Measurements from ENCODE around the gene NCR3LG1.

NCR3LG1 gene

DNA sequence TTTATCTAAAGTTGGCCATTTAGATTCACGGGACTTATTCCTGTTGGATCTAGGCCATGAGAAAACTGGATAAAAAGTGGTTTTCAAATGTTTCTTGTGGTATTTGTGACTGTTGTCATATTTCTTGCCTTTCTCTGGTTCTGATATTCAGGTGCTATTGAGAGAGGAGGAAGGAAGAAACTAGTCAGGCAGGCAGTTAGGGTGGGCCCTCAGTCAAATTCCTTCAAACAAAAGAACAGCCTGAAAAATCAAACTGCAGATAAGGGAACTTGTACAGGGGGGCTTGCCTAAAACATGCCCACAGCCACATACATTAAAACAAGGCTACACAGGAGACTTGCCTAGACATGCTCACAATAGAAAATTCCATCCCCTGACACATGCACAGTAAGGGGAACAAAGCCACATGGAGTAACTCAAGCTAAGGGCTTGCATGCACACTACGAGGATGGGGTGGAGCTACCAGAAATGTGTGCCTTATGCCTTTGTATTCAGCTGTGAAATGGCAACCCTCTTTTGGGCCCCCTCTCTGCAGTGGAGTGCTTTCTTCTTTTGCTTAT lies 18.2 kb downstream of the NCR3LG1 start:
- no peak for DNase-seq (ENCODE audit: low read depth in 2 of 2)

DNA sequence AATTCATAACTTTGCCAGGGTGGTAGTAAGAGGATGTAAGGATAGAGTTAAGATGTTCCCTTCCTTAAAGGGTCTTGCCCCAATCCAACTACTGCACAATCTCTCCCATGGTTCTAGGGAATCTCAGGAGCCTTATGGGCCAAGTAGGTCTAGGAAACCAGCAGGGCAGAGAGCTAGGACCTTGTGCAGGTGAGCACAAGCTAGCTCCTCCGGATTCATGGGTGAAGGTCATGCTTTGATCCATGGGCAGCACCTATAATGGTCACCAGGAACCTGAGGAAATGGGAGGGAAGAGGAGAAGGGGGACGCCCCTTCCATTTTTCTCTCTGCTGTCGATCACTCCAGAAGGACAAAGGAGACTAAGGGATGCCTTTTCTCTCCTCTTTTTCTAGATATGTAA lies 20.0 kb downstream of the NCR3LG1 start:
- no peak for DNase-seq (ENCODE audit: low read depth in 2 of 2)

DNA sequence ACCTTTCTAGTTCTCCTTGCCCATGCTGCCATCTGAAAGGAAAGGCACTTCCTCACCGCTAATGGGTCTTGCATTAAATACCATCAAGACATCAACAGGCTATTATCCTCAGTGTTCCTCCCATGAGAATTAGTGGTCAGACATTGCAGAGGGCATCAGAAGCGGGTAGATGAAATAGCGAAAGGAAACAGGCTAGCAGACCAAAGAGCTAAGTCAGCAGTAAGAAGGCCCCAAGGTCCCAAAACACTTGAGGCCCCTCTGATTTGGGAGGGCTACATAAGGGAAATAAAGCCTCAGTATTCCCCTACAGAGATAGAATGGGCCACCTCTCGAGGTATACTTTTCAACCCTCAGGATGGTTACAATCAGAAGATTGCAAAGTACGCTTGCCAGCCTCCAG lies 23.9 kb downstream of the NCR3LG1 start:
- no peak for DNase-seq (ENCODE audit: low read depth in 2 of 2)

DNA sequence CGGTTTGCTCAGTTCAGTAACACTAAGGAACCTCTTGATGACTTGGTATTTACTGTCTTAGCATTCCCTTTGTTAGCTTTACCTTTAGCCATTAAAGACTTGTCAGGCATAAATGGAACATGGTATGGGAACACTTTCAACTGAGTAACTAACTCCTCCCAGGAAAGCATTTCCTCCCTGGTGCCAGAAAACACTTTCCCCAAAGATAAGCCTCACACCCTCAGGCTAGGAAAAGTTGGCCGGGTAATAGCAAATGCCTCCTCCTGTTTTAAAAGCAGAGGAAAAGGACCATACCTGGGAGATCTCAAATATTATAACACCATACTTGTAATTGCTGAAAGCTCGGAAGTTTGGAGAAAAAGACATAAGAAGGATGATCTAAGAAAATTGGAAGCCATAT lies 24.9 kb downstream of the NCR3LG1 start:
- no peak for DNase-seq (ENCODE audit: low read depth in 2 of 2)

DNA sequence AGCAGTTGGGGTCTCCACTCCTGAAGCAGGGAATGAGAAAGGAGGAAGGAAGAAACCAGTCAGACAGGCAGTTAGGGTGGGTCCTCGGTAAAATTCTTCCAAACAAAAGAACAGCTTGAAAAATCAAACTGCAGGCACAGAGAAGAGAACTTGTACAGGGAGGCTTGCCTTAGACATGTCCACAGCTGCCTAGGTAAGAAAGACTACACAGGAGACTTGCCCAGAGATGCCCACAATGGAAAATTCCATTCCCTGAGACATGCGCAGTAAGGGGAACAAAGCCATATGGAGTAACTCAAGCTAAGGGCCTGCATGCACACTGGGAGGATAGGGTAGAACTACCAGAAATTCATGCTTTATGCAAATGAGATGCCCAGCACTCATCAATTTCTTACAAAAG lies 27.1 kb downstream of the NCR3LG1 start:
- no peak for DNase-seq (ENCODE audit: low read depth in 2 of 2)

DNA sequence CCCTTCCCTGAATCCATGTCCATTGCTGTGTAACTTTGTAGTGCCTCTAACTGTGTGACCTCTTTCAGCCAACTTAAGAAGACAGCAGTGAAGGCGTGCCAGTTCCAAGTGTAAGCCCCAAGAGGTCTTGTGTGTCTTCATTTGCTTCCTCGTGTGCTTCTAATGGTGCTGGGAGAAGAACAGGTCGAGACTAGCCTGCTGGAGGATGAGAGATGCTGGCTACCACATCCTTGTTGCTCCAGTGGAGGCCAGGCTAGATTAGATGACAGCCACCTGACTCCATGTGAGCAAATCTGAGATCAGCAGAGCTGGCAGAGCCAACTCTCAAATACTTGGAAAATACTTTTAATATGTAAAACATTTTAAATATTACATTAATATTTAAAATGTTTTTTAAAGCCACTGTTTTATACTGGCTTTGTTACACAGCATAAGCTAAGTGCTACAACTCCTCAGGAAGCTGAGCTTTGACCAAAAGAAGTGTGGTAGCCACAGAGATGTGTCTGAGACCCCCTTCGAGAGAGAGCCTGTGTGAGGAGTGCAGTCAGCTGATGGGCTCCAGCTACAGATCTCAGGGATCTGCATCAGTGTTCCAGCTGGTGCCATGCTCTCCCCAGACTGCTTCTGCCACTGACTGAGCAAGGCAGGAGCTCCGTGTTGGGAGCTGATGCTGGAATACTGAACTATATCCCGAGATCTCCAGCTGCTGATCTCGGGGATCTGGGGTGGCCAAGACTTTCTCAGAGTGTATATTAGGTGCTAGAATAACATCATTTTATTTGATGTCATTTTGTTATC lies 28.0 kb downstream of the NCR3LG1 start:
- no peak for DNase-seq (ENCODE audit: low read depth in 2 of 2)

DNA sequence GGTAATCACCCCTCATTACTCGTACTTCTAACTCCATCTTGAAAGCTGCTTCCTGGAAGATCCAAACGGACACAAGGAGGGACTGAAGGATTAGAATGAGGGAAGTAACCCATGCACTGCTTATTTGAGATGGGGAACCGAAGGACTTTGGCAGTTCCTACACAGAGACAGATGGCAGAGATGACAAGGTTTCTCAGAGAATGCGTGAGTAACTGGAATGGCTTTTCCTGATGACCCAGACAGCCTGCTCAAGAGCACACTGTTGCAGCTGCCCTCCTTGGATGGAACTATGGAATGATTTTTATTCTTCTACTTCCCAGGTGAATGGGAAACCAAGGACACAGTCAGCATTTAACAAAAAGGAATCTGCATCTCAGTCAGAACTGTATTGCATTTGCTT lies 29.6 kb downstream of the NCR3LG1 start:
- DNase-seq (ENCODE audit: low read depth in 2 of 2) = no peak

DNA sequence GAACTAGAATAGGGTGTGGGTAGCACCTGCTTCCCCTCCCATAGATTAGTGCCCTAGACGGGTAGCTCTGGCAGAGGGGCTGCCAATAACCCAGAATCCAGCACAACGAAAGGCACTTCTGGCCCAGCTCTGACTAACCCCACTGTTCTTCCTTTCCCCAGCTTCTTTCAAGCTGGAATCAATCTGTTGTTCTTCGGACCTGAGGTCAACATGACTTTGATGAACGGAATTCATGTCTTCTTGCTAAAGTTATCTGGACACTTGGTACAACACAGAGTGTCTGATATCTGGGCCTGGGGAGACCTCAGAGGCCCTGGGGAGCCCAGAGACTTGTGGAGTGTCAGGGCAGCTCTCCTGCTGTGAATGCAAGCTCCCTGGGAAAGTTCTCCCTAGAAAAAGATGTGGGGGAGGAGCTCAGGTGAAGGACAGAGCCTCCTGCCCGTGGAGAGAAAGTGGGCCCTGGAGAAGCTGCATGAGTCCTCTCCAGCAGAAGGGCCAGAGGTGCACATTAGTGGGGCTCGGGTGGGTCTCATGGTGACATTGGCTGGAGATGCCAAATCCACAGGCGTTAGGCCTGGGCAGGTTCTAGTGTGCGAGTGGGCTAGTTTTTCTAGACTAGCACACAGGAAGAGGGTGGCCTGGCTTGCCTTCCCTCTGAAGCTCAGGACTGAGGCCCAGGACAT lies 30.6 kb downstream of the NCR3LG1 start:
- no peak for DNase-seq (ENCODE audit: low read depth in 2 of 2)

DNA sequence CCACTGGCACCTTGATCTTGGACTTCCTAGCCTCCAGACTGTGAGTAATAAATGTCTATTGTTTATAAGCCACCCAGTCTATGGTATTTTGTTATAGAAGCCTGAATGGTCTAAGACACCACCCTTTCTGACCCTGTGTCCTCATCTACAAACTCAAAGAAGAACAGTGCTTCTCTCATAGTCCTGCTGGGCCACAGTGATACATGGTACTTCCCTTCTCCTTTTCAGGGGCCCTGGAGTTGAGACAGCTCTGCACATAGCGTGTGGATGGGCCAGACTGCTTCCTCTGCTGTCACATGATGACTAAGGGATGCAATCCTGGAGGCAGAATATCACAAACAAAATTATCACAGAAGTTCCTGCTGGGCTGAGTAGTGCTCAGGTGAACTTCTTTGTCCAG lies 31.9 kb downstream of the NCR3LG1 start:
- no peak for DNase-seq (ENCODE audit: low read depth in 2 of 2)

DNA sequence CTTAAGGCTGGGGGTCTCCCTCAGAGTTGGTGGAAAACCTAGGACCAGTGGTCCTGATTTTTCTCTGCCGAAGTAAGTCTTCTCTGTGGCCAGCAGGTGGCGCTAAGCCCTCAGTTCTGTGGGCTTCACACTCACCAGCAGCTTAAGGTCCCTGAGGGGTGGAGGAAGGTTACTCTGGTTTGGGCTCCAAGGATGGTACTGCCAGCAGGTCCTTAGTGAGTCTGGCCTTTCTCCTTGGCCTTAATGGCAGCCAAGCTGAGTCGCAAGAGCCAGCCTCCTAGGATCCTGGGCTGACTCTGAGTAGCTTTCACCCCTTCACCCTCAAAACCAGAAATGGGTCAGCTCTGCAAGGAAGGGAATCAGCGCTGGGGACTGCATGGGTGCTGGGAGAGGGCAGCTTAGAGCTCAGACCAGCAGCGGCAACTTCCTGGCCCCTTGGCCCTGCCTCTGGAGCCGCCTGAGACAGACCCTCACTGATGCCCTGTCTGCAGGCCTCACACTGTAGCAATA lies 32.5 kb downstream of the NCR3LG1 start:
- peak; percentile 53 to 73 for DNase-seq (ENCODE audit: low read depth in 2 of 2)

DNA sequence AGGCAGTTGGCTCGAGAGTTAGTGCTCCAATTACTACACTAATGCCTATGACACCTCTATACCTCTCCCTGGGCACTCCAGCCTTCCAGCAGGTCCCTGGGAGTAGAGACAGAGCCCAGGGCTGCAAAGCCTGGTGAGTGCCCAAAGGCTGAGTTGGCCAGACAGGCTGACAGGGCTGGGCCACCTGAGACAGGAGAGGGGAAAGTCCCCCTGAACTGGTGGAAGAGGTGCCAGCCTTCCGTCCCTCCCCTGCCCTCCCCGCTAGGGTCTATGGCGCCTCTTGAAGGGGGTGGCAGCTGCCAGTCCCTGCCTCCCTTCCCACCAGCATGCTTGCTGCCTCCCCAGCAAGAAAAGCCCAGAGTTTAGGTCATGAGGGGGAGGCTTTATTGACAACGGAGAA lies 33.9 kb downstream of the NCR3LG1 start:
- DNase-seq (ENCODE audit: low read depth in 2 of 2) = no peak

DNA sequence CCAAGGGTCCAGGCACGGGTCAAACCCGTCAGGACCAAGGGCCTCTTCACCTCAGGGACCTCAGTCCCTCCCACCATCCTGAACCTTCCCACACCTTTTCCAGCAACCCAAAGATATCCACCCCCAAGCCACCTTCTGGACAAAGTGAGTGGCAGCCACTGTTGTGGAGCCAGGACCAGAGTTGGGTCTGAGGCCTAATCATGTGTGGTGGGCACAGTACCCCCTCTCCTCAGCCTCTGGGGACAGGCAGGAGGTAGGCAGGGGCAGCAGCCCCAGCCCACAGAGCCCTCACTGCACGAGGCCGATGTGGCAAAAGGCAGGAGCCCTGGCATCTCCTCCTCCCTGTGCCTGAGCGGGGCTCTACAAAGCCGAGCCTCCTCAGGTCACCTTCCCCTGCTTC lies 34.3 kb downstream of the NCR3LG1 start:
- no peak for DNase-seq (ENCODE audit: low read depth in 2 of 2)

DNA sequence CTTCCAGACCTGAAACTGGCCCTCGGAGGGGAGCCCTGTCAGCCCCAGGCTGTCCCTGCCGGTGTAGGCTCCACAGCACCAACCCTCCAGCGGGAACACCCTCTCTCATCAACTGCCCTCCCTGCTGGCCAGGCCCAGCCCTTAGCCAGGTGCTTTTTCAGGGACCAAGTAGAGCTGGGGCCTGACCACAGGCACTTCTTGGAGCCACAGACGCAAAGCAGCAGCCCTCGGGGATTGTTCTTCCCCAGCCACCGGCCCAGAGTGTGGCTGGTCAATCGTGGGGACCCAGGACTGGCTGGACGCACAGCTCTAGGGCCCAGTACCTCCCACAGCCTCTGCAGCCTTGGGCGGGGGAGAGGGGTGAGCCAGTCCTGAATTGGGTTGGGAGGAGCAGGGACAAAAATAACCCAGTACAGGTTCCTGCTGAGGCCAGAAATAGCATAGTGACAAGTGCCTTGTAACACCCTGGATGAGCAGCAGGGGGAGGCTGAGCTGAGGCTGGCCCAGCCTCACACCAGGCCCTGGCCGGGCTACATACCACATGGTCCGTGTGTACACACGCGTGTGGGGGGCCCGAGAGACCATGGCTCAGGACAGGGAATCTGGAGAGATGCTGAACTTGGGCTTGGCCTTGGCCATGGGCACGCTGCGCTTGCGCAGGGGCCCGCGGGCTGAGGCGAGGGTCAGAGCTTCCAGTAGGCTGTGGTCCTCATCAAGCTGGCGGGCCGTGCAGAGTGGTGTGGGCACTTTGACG lies 34.9 kb downstream of the NCR3LG1 start:
- DNase-seq (ENCODE audit: low read depth in 2 of 2) = peak in 1 of 2 experiments; percentile 34

DNA sequence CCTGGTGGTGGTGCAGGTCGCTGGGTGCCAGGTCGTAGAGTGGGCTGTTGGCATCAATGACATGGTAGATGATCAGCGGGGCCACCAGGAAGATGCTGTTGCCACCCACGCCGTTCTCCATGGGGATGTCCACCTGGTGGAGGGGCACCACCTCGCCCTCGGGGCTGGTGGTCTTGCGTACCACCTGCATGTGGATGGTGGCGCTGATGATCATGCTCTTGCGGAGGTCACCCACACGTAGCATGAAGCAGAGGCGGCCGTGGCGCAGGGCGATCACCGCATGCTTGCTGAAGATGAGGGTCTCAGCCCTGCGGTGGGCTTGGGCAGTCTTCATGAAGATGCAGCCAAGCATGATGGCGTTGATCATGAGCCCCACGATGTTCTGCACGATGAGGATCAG lies 35.7 kb downstream of the NCR3LG1 start:
- DNase-seq (ENCODE audit: low read depth in 2 of 2) = no peak

DNA sequence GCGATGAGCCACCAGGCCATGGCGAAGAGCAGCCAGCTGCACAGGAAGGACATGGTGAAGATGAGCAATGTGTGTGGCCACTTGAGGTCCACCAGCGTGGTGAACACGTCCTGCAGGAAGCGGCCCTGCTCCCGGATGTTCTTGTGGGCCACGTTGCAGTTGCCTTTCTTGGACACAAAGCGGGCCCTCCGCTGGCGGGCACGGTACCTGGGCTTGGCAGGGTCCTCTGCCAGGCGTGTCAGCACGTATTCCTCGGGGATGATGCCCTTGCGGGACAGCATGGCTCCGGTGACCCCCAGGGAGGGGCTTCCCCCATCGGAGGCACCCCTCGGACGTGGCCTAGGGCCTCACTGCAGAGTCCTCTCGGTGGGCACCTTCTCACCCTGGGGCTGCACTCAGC lies 36.2 kb downstream of the NCR3LG1 start:
- no peak for DNase-seq (ENCODE audit: low read depth in 2 of 2)

DNA sequence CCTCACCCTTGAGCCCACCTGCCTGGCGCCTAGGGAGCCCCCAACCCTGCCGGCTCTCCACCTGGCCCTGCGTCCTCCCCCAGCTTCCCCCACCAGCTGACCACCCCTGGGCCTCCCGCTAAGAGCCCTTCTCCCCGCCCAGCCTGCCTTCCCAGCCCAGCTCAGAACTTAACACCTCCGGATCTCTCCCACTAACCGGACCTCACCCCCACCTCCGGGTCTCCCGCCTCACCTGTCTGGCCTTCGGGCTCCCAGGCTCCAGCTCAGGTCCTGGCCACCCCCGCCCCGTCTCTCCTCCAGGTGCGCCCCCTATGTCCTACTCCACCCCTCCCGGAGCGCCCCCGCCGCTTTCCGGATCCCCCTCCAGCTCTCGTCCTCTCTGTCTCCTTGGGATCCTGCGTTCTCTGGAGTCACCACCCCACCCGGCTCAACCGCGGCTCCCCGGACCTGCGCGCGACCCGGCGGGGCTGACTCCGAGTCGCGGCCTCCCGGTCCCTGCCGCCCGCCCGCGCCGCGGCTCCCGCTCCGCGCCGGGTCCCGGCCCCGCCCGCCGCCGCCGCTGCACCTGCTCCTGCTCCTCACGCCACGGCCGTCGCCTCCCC lies 37.1 kb downstream of the NCR3LG1 start, which contains the start of gene KCNJ11:
Gene KCNJ11 (minus strand): TSS at position 51 of the 602 bp plus-strand sequence. CDS start 568 bp downstream, outside the sequence.
- DNase-seq (ENCODE audit: low read depth in 2 of 2) = peak in 1 of 2 experiments; percentile 15

DNA sequence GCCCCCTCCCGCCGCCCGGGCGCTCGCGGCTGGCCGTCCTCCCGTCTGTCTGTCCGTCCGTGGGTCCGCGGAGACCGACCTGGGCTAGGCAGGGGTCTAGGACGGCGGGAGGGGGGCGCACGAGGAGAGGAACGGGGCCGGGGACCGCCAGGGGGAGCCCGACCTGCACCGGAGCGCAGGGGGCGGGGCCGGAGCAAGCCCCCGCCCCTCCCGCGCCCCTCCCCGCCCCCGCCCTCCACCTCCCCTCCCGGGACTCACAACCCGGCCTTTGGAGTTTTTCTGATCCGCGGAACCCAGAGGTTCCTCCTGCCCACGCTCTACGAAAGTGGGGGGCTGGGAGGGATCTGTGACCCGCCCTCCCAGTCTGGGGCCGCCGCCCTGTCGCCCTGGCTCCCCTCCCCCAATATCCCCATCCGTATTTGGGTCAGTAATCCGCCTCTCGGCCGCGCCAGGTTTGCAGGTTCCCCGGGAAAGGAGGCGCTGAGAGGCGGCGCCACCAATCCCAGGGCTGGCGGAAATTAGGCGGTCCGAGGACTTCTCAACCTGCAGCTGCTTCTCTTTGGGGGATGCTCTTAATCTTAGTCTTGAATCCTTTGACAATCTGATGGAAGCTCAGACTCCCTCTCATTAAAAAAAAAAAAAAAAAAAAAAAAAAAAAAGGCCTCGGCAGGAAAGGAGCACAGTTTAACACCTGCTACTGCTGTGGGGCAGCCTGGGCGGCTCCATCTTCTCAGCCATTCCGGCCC lies 37.8 kb downstream of the NCR3LG1 start:
- DNase-seq (ENCODE audit: low read depth in 2 of 2) = peak; percentile 40 to 58

DNA sequence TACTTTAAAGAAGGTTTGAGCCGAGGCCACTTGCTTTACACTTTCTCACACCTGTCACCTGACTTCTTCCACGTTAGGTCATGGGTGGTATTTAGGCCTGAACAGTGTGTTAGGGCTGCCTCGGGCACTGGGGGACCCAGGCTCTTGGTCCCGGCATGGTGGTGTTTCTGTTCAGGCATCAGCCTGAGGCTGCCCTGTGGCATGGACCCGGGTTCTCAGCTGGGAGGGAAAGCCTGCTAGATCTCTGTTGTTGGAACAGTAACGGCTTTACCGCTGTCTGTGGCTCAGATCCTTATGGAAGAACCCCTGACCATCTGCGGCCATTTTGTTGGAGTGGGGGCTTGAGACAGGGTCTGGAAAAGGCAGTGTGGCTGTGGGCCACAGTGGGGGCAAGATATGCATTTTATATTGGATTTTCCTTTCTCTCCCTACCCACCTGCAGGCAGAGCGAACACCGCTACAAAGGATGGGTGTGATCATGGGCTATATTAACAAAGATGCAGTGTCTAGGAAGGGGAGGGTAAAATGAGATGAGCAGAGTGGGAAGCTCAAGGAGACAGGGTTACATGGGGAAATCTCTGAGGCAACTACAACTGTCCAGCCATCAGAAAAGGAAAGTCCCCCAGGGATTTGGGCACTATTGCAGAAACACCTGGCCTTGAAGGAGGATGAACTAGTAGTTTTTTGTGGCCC lies 38.5 kb downstream of the NCR3LG1 start:
- no peak for DNase-seq (ENCODE audit: low read depth in 2 of 2)

DNA sequence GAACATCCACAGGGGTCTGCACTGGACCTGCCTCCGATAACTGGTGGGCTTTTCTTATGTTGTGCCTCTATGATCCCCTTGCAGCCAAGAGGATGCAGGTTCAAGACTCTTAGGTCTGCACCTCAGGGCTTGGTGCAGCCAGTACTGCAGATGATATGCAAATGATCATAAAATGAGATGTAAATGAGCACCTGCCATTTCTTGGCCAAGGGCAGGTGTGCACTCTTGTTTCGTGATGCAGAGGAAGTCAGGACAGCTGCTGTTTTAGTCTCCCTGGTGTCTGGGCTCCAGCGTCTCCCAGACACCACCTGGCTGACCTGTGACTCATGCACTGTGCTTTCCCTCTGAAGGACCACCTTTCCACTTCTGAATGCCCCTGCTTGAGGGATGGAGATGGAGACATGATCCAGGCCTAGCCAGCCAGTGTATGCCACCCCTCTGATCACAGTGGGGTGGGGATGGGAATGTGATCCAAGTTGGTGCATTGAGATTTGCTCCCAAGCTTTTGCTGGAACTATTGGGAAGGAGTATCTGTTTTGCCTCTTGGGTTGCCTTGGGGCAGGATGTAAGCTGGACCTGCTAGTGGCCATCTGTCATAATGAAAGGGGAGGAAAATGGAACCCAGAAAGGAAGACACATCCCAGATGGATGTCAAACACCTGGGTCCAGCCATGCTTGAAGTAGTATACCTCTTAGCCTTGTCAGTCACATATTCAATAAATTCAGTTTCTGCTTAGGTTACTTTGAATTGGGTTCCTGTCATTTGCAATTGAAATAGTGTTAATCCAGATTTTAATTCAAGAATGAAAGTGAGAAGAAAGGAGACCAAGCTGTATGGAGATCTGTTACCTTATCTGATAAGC lies 40.1 kb downstream of the NCR3LG1 start:
- no peak for DNase-seq (ENCODE audit: low read depth in 2 of 2)
